T1000 (cell line): Measurements from ENCODE around the gene POFUT2.

ENCODE experiments used
- DNase-seq: peaks from one replicate; lab custom pipeline; 2025; ENCODE audit warnings: mixed read lengths; lab: John Stamatoyannopoulos, UW

Gene POFUT2

GRCh38 chr21:45248301-45248892, 39.3 kb downstream of the POFUT2 start:
- no peak for DNase-seq

- no peak for DNase-seq
Measured at GRCh38 chr21:45246386-45247320, 41.0 kb downstream of the POFUT2 start.

GRCh38 chr21:45244799-45245340, 42.8 kb downstream of the POFUT2 start:
- DNase-seq, result no peak

- DNase-seq, result no peak
Measured at GRCh38 chr21:45243603-45244002, 44.1 kb downstream of the POFUT2 start.

DNA sequence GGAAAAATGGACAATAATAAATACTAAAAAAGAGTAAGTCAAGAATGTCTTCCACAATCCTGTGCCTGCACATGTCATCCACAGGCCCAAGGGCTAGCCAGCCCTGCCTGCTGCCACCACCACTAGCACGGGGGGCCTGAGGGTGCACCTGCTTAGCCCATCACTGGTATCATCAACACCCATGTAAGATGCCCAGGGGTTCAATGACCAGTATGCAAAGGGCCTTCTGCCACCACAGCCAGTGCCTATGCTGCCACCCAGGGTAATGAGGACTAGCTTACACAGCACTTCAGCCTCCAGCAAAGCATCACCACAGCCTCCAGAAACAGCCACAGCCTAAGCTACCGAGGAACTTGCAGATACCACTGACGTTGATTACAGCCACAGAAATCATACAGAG, 46.3 kb downstream of the POFUT2 start:
- no peak for DNase-seq

DNA sequence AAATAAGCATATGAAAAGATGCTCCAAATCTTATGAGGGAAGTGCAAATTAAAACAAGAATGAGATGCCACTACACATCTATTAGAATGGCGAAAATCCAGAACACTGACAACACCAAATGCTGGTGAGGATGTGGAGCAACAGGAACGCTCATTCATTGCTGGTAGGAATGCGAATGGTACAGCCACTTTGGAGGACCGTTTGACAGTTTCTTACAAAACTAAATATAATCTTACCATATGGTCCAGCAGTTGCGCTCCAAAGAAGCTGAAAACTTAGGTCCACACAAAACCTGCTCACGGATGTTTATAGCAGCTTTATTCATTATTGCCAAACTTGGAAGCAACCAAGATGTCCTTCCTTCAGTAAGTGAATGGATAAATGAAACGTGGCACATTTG, 50.3 kb downstream of the POFUT2 start:
- DNase-seq, result no peak

- no peak for DNase-seq
Measured at GRCh38 chr21:45236481-45236880, 51.2 kb downstream of the POFUT2 start.

- no peak for DNase-seq
Measured at GRCh38 chr21:45235488-45235887, 52.2 kb downstream of the POFUT2 start.

DNA sequence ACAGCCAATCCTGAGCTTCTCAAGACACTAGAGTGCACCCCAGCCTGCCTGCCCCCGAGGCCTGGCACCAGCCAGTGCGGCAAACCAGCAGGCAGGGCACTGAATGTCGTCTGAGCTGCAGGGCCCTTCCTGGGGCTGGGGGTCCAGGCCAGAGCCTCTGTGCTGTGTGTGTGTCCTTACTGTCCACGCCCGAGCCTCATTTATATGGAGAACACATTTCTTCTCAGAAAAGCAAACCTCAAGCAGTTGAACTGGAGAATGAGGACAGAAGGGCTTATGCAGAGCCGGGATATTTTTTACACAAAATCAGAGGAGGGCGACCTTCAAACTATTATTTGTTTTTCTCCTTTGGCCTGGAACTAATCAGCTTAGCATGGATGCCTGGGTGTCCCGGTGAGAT, 52.7 kb downstream of the POFUT2 start:
- no peak for DNase-seq

DNA sequence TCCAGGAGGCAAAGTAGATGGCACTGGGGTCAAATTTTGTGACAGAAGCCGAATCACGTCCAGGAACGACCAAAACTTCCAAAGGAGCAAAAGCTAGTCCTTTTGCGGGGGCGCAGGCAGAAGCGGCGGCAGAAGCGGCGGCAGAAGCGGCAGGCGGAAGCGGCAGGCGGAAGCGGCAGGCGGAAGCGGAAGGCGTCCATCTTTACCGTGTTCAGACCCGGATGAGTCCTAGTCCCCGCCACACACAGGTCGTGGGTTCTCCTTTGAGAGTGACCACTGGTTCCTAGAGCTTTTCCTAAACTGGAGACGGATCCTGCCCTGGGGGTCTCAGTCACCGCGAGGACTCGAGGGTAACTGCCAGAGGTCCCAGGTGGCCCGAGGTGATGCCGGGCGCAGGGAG, 53.6 kb downstream of the POFUT2 start:
- DNase-seq, result no peak

DNA sequence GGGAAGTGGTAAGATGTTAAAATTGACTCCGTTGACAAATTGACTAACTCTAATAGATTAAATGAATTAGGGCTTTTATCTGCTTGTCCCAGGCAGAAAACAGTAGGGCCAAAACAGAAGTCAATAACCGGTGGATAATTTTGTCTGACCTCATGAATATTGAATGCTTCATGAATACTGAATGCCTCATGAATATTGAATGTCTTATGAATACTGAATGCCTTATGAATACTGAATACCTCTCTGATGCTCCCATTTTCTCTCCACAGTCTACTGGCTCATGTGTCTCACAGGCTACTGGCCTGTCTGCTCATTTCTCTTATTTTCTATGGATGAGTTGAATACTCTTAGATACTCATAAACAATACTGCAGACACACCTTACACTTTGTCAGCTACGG, 56.0 kb downstream of the POFUT2 start:
- DNase-seq, result no peak

- DNase-seq, result no peak
Measured at GRCh38 chr21:45228656-45229240, 58.9 kb downstream of the POFUT2 start.

DNA sequence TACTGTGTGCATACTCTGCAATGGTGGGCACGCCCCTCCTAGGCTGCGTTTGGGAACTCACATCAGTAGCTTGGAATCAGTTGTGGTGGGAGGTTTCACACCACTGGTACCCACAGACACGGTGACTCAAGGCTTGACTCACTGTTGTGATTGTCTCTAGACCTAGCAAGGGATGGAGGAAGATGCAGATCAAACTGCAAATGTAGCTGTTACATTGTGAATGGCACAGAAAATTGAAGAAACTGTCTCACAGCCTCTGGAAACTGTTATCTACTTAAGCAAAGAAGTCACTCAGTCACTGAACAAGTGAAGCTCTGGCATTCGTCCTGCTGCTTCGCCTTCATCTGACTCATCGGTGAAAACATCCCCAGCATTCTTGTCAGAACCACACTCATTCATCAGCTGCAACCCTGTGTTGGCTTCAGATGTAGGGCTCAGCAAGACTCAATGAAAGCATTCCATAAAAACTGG, 59.5 kb downstream of the POFUT2 start:
- peak; percentile 83 for DNase-seq

DNA sequence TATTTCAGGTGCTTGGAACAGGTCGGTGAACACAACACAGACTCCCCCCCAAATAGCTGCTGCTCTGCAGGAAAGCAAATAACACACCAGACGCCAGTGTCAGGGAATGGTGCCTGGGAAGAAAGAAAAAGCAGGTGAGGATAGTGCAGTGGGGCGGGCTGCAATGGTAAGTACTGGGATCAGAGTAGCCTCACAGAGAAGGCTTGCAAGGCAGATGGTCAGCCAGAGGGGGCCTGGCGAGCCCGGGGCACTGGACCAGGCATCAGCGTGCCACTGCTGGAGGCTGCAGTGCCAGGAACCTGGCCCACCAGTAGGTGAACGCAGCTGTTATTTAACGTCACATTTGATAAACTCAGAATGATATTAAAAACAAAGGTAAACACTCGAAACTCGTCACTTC, 60.0 kb downstream of the POFUT2 start:
- no peak for DNase-seq

- DNase-seq, result no peak
Measured at GRCh38 chr21:45226540-45227326, 61.0 kb downstream of the POFUT2 start.

GRCh38 chr21:45225741-45226327, 61.9 kb downstream of the POFUT2 start:
- no peak for DNase-seq

- DNase-seq, result no peak
Measured at GRCh38 chr21:45225041-45225740, 62.5 kb downstream of the POFUT2 start.

- no peak for DNase-seq
Measured at GRCh38 chr21:45224189-45224938, 63.3 kb downstream of the POFUT2 start.

GRCh38 chr21:45223236-45224185, 64.2 kb downstream of the POFUT2 start:
- DNase-seq, result no peak
